HUES6 (cell line): ENCODE data around the gene ZNF628.

ENCODE experiments used
- H3K27ac ChIP-seq: 2 replicates; pipeline ENCODE4 v1.7.0; 2013; ENCODE audit warnings: low read depth, mild to moderate bottlenecking, low read length, inconsistent platforms
- H3K27me3 ChIP-seq: 2 replicates; pipeline ENCODE4 v1.6.1; 2013; ENCODE audit warnings: low read length; ENCODE audit not compliant: control insufficient read depth, insufficient read depth
- H3K36me3 ChIP-seq: 2 replicates; pipeline ENCODE4 v1.6.1; 2013; ENCODE audit warnings: low read length; ENCODE audit not compliant: control insufficient read depth, insufficient read depth
- H3K4me1 ChIP-seq: 2 replicates; pipeline ENCODE4 v1.6.1; 2013; ENCODE audit warnings: low read length; ENCODE audit not compliant: control insufficient read depth, insufficient read depth
- H3K4me3 ChIP-seq: 2 replicates; pipeline ENCODE4 v1.5.1; 2013; ENCODE audit warnings: low read depth, low read length
- H3K9ac ChIP-seq: one replicate; pipeline ENCODE4 v1.6.1; 2013; ENCODE audit warnings: mild to moderate bottlenecking, low read length
- H3K9me3 ChIP-seq: 2 replicates; pipeline ENCODE4 v1.6.1; 2013; ENCODE audit warnings: low read depth, low read length; ENCODE audit not compliant: control insufficient read depth, insufficient read depth

Gene ZNF628

DNA sequence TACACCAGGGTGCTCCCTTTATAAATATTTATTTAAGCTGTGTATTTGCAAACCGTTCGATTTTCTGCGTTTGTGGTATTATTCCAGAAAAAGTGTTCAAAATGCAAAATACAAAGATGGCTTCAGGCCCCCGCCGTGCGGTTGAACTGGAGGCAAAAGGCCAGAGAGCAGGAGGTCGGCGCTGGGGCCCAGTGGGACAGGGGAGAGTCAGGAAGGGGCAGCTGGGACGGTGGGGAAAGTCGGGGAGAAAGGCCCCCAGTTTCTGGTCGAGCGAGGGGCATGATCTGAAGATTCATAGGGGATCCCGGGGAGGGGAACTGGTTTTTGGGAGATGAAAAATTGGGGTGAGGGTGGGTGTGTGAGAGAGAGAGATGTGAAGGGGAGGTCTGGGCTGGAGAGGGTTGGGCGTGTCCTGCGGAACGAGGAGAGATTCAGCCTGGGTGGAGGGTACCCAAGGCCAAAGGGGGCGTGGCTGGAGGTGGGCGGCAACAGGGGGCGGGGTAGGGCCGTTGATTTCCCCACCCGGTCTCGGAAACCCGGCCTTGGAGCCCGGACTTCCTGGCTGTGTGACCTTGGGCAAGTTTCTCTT is 15.7 kb upstream of the ZNF628 start:
- Histone ChIP-seq H3K4me3 (peak overlapping the region; percentile 66), H3K9me3 (no peaks in the 10 kb centered on the region), H3K4me1 (peaks cover 37% of the 10 kb centered on the region), H3K27ac (peak overlapping the region; percentile 70; the same call in 1 of the 2 replicates), H3K9ac (peak overlapping the region; percentile 75), H3K27me3 (peaks cover 38% of the 10 kb centered on the region), H3K36me3 (peaks cover 8% of the 10 kb centered on the region)

DNA sequence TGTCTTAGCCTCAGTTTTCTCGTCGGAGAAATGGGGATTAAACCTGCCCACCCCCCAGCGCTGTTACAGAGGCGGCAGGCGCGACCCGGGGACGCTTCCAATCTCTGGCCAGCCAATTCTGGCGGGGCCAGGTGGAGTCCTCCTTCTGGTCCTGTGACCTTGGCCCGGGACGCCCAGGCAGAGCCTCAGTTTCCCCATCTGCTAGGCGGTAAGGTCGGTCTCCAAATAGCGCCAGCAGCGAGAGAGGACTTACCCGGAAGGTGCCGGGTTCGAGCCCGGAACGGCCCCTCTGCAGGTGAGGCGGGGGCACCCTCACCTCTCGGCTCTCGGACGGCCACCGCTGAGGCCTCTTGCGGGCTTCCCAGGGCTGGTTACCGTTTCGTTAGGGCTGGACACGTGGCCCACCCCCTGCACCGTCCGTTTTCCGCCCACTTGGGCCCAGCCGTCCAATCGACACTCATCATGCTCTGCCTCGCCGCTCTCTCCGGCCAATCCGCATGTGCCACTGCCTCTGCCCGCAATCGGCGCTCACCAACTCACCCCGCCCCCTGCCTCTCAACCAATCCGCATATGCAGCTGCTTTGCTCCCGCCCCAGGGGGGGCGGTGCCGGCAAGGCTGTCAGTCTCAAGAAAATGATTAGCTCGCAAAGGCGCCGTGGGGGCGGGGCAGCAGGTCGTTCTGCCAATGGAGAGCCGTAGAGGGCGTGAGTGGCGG is 15.0 kb upstream of the ZNF628 start, which contains the start of gene ISOC2:
Gene ISOC2 (minus strand): TSS at position 384 of the 715 bp plus-strand sequence. CDS start 5,156 bp downstream, outside the sequence.
- H3K36me3 ChIP-seq = peaks cover 3% of the 10 kb centered on the region
- peak within 1 kb of the TSS; percentile 75 for H3K9ac ChIP-seq
- H3K4me3 ChIP-seq = peak within 1 kb of the TSS; percentile 66
- peak within 1 kb of the TSS; percentile 70 for H3K27ac ChIP-seq
- H3K27me3 ChIP-seq = peaks cover 44% of the 10 kb centered on the region
- no peaks in the 10 kb centered on the region for H3K9me3 ChIP-seq
- H3K4me1 ChIP-seq = peaks cover 37% of the 10 kb centered on the region

- peaks cover 37% of the 10 kb centered on the region for H3K4me1 ChIP-seq
- peak overlapping the region; percentile 43 for H3K4me3 ChIP-seq
- no peaks in the 10 kb centered on the region for H3K9me3 ChIP-seq
- no peak overlapping the region for H3K27ac ChIP-seq
- no peaks in the 10 kb centered on the region for H3K36me3 ChIP-seq
- H3K9ac ChIP-seq = no peak overlapping the region
- H3K27me3 ChIP-seq = peaks cover 51% of the 10 kb centered on the region
Observed at GRCh38 chr19:55461974-55462626, 14.3 kb upstream of the ZNF628 start.

DNA sequence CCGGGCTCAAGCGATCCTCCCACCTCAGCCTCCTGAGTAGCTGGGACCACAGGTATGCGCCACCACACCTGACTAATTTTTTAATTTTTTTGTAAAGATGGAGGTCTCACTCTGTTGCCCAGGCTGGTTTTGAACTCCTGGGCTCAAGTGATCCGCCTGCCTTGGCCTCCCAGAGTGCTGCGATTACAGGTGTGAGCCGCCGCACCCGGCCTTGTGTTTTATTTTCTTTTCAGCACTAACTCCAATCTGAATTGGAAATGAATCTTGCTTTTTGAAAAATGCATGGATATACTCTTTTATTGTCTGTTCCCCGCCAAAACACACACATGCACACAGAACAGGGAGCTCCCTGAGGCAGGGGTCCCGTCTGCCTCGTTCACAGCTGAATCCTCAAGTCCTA is 13.7 kb upstream of the ZNF628 start:
- Histone ChIP-seq H3K4me1 (peaks cover 41% of the 10 kb centered on the region), H3K27ac (no peak overlapping the region), H3K9ac (no peak overlapping the region), H3K4me3 (no peak overlapping the region), H3K9me3 (no peaks in the 10 kb centered on the region), H3K36me3 (no peaks in the 10 kb centered on the region), H3K27me3 (peaks cover 57% of the 10 kb centered on the region)

- no peak overlapping the region for H3K27ac ChIP-seq
- peaks cover 62% of the 10 kb centered on the region for H3K27me3 ChIP-seq
- H3K4me1 ChIP-seq = peaks cover 41% of the 10 kb centered on the region
- H3K9ac ChIP-seq = peak overlapping the region; percentile 43
- peak overlapping the region; percentile 52 for H3K4me3 ChIP-seq
- H3K9me3 ChIP-seq = no peaks in the 10 kb centered on the region
- H3K36me3 ChIP-seq = no peaks in the 10 kb centered on the region
Observed at GRCh38 chr19:55463583-55464031, 12.8 kb upstream of the ZNF628 start.

DNA sequence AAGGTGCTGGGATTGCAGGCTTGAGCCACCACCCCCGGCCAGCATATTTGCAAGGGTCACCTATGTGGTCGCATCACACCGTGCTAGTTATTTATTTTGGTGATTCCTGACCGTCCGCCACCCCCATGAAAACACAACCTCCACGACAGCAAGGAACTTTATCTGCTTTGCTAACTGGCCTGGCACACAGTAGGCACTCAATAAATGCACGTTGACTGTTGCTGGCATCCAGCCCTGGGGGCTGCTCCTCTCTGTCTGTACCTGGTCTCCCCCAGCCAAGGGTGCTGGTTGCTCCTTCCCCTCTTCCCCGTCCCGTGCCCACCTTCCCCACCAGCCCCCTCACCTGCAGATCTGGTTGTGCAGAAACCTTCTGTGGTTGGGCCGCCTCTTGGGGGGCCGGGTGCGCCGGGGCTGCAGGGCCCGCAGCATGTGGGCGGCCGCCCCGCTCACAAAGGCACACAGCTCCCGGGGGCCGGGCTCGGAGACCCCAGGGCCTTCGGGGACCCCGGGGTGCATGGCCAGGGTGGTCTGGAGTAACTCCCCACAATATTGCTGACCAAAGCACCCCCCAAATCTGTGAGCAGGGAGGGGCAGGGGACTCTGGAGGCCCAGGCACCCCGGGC is 12.3 kb upstream of the ZNF628 start:
- Histone ChIP-seq H3K27ac (peak overlapping the region; percentile 56; the same call in 1 of the 2 replicates), H3K4me3 (peak overlapping the region; percentile 52), H3K9ac (peak overlapping the region; percentile 43), H3K36me3 (no peaks in the 10 kb centered on the region), H3K4me1 (peaks cover 41% of the 10 kb centered on the region), H3K27me3 (peaks cover 62% of the 10 kb centered on the region), H3K9me3 (no peaks in the 10 kb centered on the region)

DNA sequence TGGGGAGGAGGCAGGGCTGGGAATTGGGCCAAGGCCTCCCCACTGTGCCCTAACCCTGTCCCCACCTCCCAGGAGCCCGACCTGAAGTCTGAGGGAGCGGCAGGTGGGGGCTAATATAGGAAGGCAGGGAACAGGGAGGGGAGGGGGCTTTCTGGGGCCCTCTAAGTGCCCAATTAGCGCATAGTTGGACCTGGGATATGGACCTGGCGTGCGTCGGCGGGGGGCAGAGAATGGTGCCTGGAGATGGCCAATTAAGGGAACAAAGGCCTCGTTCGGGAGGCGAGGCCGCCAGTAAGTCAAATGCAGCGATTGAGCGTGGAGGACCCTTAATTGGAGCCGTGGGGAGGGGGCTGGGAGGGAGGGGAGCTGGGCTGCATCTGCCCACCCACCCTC is 11.8 kb upstream of the ZNF628 start, which contains the start of gene C19orf85:
Gene C19orf85 (minus strand): TSS at position 90 of the 393 bp plus-strand sequence. CDS start 197 bp downstream, outside the sequence.
- Histone ChIP-seq H3K4me1 (peaks cover 41% of the 10 kb centered on the region), H3K36me3 (no peaks in the 10 kb centered on the region), H3K9me3 (no peaks in the 10 kb centered on the region), H3K27ac (peak within 1 kb of the TSS; percentile 56; the same call in 1 of the 2 replicates), H3K4me3 (peak within 1 kb of the TSS; percentile 52), H3K9ac (peak within 1 kb of the TSS; percentile 43), H3K27me3 (peaks cover 62% of the 10 kb centered on the region)

GRCh38 chr19:55465460-55466240 is 10.8 kb upstream of the ZNF628 start:
- peaks cover 62% of the 10 kb centered on the region for H3K27me3 ChIP-seq
- no peaks in the 10 kb centered on the region for H3K9me3 ChIP-seq
- no peak overlapping the region for H3K27ac ChIP-seq
- no peak overlapping the region for H3K9ac ChIP-seq
- no peak overlapping the region for H3K4me3 ChIP-seq
- H3K4me1 ChIP-seq = peaks cover 31% of the 10 kb centered on the region
- H3K36me3 ChIP-seq = no peaks in the 10 kb centered on the region

- no peak overlapping the region for H3K9ac ChIP-seq
- no peaks in the 10 kb centered on the region for H3K9me3 ChIP-seq
- peaks cover 29% of the 10 kb centered on the region for H3K4me1 ChIP-seq
- no peaks in the 10 kb centered on the region for H3K36me3 ChIP-seq
- H3K4me3 ChIP-seq = no peak overlapping the region
- peaks cover 62% of the 10 kb centered on the region for H3K27me3 ChIP-seq
- no peak overlapping the region for H3K27ac ChIP-seq
Observed at GRCh38 chr19:55466241-55466614, 10.2 kb upstream of the ZNF628 start.
